Loucy (cell line): ENCODE measurements around the gene GNRHR.

ENCODE experiments used
- CTCF ChIP-seq: fragments of 200-600 bp; sonication (generic); conservative IDR thresholded peaks from 2 replicates; pipeline ENCODE4 v1.5.1; 2014; ENCODE audit warnings: mild to moderate bottlenecking, antibody characterized with exemption, low read length
- EZH2phosphoT487 ChIP-seq: fragments of 200-600 bp; IDR thresholded peaks from 2 replicates; pipeline ENCODE4 v1.6.1; 2018; ENCODE audit warnings: antibody characterized with exemption, mild to moderate bottlenecking, moderate library complexity, borderline replicate concordance

GRCh38 chr4:67697860-67698687 lies 56.1 kb downstream of the GNRHR start:
- TF ChIP-seq CTCF = no peak
- TF ChIP-seq EZH2phosphoT487 = no peak
